G401.6 (cell line): ENCODE data around the gene MEGF8.
A peak's percentile ranks its signal among the peaks of the same experiment; 100 is the strongest.

ENCODE experiments used
- FAIRE-seq: peaks from 2 replicates; lab custom pipeline; 2012; peaks lifted over from hg19 to GRCh38; lab: Jason Lieb, UNC

The MEGF8 gene

GRCh38 chr19:42388851-42389489 is 63.5 kb downstream of the MEGF8 start:
- FAIRE-seq = no peak

GRCh38 chr19:42389899-42390298 is 64.5 kb downstream of the MEGF8 start, which contains the start of gene CNFN:
Gene CNFN, minus strand, starts transcription at chr19:42390297. Its CDS starts 1,260 bp downstream, at chr19:42389037.
- FAIRE-seq = no peak

- FAIRE-seq = no peak
Measured at GRCh38 chr19:42392165-42392564, 66.7 kb downstream of the MEGF8 start.

DNA sequence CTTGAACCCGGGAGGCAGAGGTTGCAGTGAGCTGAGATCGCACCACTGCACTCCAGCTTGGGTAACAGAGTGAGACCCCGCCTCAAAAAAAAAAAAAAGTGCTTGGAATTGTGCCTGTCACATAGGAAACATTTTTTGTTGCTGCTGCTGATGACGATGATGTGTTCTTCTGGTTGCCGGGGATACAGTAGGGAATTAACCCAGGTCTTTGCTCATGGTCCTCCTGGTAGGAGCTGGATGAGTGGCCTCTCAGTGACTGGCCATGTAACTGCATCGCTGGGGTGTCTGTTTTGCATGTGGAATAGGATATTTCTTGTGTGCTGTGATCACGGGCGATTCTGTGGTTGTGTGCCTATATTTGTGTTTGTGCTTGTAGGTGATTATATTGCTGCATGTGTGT is 69.3 kb downstream of the MEGF8 start:
- FAIRE-seq = no peak

- FAIRE-seq = peak; percentile 99
Measured at GRCh38 chr19:42396381-42397262, 71.2 kb downstream of the MEGF8 start.

DNA sequence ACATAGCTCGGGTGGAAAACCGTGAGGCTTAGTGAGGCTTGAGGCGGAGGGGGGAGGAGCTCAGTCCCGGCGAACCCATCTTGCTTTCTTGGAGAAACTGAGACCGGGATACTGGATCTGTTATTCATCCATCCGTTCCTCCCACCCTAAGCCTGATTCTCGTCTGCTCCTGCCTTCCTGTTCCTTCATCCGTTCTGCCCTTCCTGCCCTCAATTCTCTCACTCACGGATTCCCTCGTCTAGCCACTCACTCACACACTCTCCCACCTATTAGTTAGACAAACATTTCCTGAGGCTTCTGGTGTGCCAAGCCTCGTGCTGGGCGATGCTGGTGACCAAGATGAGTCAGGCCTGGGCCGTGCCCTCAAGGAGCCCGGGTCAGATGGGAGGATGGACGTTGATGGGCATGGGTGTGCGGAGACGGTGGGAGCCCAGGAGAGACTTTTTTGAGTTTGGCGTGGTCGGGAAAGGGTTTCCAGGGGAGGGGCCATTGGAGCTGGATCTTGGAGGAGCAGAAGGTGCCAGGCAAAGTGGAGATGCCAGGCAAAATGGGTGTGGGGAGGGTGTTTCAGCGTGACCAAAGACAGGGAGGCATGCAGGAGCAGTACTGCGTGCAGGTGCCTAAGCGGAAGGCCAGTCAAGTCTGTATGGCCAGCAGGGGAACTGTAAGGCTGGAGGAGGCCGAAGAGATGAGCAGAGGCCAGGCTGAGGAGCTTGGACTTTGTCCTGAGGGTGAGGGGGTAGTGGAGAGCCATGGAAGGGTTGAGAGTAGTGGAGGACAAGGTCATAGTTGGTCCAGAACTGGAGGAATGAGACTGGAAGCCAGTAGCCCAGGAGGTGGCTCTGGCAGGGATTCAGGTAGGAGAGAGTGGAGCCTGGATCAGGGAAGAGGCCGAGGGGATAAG is 72.1 kb downstream of the MEGF8 start:
- FAIRE-seq = no peak

DNA sequence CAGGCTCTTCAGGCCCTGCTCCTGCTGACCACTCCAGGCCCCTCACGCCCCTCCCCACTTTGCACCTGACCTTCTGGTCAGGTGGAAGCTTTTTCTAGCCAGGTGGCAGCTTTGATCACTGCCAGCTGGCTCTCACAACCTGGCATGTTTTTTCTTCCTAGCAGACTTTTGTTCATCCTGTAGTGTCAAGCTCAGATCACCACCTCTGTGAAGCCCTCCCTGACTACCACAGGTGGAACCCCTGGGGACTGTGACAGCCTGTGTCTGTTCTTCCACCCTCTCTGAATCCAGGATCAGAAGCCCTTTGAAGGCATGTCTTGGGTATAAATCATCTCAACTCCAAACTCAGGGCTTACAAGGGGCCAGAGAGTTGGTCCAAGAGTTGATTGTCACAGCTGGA is 75.0 kb downstream of the MEGF8 start:
- FAIRE-seq = no peak

DNA sequence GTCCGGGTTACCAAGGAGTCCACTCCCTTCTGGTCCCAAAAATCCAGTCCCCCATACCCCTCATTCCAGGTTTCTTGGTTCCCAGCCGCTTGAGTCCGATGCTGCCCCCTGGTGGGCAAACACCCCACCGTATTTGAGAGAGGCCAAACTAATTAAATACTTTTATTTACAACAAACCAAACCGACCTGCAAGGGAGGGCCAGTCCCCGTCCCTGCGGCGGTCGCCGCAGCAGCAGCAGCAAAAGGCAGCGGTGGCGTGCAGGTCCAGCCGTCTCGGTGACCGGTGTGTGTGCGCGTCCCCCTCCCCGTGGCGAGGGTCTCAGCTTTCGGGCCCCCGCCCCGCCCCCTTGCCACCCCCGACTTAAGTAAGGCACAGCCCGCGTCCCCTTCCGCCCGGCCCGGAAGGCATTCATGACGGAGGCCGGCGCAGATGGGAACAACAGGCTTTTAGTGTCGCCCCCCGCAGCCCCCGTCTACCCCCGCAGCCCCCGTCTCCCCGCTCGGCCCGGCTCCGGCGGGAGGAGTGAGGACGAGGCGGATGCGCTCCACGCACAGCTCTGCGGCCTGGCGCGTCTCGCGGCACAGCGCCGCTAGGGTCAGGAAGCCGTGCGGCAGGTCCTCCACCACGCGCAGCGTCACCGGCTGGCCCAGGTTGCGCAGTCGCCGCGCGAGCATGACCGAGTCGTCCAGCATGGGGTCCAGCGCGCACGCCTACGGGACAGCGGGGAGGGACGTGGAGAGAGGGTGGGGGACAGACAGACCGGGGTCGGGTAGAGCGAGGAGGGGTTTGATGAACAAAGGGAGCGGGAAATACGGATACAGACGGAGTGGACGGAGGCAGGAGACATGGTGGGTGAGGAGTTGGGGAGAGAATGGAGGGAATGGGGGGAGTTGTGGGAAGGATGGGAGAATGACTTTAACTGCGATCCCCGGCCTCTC is 76.2 kb downstream of the MEGF8 start:
- FAIRE-seq = no peak

- FAIRE-seq = no peak
Measured at GRCh38 chr19:42402376-42403116, 77.1 kb downstream of the MEGF8 start.

GRCh38 chr19:42403586-42403985 is 78.2 kb downstream of the MEGF8 start:
- no peak for FAIRE-seq

DNA sequence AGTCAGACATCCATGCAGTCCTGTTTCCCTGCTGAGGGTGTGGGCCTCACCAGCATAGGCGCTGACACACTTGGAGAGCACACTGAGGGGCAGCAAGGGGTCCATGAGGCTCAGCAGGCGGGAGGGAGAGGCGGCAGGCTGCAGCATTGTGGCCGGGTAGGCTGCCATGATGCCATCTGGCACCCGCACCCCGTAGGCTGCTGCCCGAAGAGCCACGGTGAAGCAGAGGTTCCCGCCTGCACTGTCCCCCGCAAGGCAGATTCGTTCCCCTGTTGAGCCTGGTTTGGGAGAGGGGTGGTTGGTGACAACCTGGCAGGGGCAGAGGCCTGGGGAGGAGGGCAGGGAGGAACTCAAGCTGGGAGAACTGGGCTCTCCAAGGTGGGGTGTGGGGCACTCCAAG is 80.7 kb downstream of the MEGF8 start:
- FAIRE-seq = no peak

DNA sequence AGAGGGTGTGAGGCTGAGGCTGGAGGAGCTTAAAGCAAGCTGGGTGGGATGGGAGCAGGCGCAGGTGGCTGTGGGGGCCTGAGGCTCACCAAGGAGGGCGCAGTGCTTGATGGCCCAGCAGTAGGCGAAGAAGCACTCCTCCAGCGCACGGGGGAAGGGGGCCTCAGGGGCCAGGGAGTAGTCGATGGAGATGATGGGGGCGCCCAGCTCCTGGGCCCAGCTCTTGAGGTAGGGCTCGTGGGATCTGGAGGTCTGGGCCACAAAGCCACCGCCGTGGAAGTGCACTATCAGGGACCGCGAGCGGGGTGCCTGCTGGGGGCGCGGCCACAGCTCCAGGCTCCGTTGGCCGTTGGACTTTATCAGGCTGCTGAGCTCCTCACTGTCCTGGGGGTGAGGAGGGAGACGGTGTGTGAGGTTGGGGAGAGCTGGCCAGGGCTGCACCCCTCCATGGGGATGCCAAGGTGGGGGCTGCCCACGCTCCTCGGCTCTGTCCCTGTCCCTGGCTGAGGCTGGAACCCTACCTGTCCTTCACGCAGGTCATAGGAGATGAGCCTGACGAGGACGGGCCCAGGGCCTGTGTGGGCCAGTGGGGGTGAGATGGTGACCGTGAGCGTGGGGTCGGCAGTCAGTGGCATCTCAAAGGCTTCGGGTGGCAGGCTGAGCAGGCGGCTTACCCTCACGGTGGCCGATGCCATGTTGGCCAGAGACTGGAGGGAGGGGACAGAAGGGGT is 81.8 kb downstream of the MEGF8 start:
- FAIRE-seq = no peak

DNA sequence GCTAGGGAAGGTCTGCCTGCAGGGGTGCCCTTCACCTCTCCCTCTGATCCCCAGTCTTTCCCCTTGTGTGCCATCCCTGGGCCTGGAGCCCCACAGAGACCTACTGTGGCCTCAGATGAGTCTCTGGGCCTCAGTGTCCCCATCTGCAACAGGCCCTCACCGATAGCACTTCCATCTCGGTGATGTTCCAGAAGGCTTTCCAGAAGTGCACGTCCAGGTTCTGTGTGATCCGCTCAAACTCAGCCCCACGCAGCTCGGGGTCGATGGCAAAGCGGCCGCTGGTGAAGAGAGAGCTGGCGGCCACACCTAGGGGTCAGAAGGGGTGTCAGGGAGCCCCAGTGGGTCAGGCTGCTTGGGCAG is 82.4 kb downstream of the MEGF8 start:
- FAIRE-seq = no peak

DNA sequence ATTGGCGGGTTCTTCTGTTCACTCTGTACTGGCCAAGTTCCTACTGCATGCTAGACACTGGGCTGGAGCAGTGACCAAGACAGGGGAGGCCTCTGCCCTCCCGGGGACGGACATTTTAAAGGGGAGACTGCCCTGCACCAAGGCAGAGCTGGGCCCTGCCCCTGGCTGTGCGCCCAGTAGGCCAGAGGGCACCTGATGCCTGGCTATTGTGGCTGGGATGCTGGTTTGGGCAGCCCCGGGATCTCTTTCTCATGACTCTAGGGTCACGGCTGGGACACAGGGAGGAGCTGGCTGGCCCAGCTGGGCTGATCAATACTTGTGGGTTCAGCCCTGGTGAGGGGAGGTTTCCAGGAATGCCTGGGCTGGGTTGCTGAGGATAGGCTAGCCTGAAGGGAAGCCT is 84.0 kb downstream of the MEGF8 start:
- no peak for FAIRE-seq

- FAIRE-seq = no peak
Measured at GRCh38 chr19:42410371-42410770, 84.9 kb downstream of the MEGF8 start.

DNA sequence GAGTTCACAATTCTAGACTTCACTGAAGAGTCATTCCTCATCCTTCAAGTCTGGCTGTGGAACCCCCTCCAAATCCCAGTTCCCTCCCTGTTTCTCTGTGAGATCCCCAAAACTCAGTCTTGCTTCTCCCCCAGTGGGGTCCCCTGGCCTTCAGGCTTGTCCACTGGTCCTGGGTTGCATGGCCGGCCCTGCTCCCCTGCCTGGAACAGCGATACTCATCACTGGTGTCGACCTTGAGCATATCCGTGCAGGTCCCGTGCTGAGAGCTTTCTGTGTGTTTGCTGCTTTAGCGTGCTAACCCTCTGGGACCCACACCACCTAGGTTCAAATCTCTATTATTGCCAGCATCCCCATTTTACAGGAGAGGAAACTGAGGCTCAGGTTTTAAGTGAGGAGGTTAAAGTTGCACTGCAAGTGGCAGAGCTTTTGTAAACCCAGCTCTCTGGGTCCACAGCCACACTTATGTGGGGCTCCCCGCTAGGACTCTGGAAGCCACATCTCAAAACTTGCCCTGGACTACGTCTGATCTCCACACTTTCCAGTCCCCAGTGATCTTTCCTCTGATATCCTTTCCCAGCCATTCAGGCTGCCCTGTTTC is 86.2 kb downstream of the MEGF8 start:
- FAIRE-seq = no peak

DNA sequence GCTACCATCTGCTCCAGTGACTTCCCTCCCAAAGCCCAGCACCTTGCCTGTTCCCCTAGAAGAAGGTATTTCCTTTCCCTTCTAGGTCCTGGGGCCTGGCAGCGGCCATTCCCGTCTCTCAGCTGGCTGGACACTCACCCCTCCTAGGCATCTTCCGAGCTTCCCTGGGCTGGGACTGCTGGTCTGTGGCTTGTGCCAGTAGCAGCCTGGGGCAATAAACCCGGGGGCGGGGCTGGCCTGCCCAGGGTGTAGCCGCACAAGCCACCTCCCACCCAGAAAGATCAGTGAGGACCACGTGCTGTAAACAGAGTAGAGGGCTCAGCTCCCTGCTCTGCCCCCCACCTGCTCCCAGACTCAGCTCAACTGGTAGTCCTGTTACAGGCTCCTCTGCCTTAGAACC is 86.8 kb downstream of the MEGF8 start:
- no peak for FAIRE-seq

DNA sequence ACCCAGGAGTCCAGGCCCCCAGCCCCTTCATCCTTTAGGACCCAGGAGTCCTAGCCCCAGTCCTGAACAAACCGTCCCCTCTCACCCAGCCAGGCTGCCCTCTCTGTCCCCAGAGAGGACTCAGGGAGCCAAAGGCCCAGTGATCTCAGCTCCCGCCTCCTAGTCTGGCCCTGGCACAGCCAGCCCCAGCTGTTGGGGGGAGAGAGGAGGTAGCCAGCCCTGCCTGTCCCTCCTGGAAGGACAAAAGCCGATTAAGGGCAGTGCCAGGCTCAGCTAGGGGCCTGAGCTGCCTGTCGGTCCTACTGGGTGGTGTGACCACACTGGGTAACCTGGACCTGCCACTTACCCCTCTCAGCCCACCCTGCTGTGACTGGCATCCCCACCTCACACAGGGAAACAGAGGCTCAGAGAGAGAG is 87.2 kb downstream of the MEGF8 start:
- FAIRE-seq = no peak

DNA sequence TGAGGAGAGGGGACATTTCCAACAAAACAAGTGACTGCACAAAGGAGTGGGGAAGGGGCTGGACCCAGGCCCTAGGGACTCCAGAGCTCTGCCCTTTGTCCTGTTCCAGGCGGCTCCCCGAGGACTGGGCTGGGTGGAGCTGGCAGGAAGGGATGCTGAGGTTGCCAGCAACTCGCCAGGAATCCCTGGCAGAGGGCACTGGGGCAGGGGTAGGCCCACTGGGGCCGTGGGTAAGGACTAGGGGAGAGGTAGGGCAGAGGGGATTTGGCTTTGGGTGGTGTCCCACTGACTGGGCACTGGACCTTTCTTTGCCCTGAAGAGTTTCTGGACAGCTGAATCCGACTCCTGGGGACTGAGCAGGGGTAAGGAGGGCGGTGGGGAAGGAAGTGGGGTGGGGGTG is 93.9 kb downstream of the MEGF8 start:
- FAIRE-seq = no peak

- no peak for FAIRE-seq
Measured at GRCh38 chr19:42420055-42420544, 94.7 kb downstream of the MEGF8 start.
